Neural cell (in vitro differentiated cells): ENCODE measurements around the gene THRAP3.

ENCODE experiments used
- EZH2 ChIP-seq: fragments of 200-600, 300-800 bp; shearing (Covaris generic), sonication (generic); IDR thresholded peaks from 2 replicates; pipeline ENCODE4 v1.6.1; 2014; ENCODE audit warnings: antibody characterized with exemption, low read length, borderline replicate concordance, mild to moderate bottlenecking; ENCODE audit not compliant: insufficient read depth, poor library complexity, severe bottlenecking
- MXI1 ChIP-seq: fragments of 450-650 bp; conservative IDR thresholded peaks from 2 replicates; pipeline ENCODE4 v1.6.1; 2014; ENCODE audit warnings: antibody characterized with exemption, mild to moderate bottlenecking; ENCODE audit not compliant: poor library complexity, severe bottlenecking
- POLR2AphosphoS5 ChIP-seq: IDR thresholded peaks from 2 replicates; pipeline ENCODE4 v1.6.1; 2012
- RAD21 ChIP-seq: fragments of 450-650 bp; conservative IDR thresholded peaks from 2 replicates; pipeline ENCODE4 v1.6.1; 2014; ENCODE audit warnings: antibody characterized with exemption, mild to moderate bottlenecking, moderate library complexity
- SMC3 ChIP-seq: fragments of 450-650 bp; conservative IDR thresholded peaks from 2 replicates; pipeline ENCODE4 v1.6.1; 2014; ENCODE audit warnings: antibody characterized with exemption, mild to moderate bottlenecking, moderate library complexity; ENCODE audit not compliant: poor library complexity
- TAF1 ChIP-seq: IDR thresholded peaks from 2 replicates; pipeline ENCODE4 v1.6.1; 2012; ENCODE audit warnings: low read depth
- TF ChIP-seq, protein P1 (sequence below): fragments of 450-650 bp; IDR thresholded peaks from 2 replicates; pipeline ENCODE4 v1.5.1; 2014; ENCODE audit warnings: antibody characterized with exemption, mild to moderate bottlenecking, moderate library complexity; ENCODE audit not compliant: poor library complexity, severe bottlenecking
- TF ChIP-seq, protein P2 (sequence below): IDR thresholded peaks from 2 replicates; pipeline ENCODE4 v1.6.1; 2012; ENCODE audit warnings: borderline replicate concordance

DNA sequence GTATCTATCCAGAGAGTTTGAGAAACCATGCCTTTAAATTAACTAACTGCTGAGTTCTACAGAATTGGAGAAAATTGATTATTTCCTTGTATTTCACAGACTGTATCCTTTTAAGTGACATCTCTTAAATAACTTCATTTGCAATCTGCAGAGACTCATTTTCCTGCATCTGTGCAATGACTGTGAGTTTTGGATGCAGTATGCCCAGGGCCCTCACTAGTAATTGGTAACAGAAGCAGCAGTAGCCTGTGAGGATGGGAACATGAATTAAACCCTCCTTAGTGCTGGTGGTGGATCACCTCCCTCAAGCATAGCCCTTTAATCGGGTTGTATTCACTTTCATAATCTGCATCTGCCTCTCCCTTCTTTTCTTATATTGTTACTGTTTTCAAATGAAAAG, 60.3 kb downstream of the THRAP3 start:
- TF ChIP-seq, protein P1, sequence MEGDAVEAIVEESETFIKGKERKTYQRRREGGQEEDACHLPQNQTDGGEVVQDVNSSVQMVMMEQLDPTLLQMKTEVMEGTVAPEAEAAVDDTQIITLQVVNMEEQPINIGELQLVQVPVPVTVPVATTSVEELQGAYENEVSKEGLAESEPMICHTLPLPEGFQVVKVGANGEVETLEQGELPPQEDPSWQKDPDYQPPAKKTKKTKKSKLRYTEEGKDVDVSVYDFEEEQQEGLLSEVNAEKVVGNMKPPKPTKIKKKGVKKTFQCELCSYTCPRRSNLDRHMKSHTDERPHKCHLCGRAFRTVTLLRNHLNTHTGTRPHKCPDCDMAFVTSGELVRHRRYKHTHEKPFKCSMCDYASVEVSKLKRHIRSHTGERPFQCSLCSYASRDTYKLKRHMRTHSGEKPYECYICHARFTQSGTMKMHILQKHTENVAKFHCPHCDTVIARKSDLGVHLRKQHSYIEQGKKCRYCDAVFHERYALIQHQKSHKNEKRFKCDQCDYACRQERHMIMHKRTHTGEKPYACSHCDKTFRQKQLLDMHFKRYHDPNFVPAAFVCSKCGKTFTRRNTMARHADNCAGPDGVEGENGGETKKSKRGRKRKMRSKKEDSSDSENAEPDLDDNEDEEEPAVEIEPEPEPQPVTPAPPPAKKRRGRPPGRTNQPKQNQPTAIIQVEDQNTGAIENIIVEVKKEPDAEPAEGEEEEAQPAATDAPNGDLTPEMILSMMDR: no peak
- TF ChIP-seq POLR2AphosphoS5 (no peak), RAD21 (no peak), EZH2 (no peak), SMC3 (no peak), TAF1 (no peak), MXI1 (no peak)
- TF ChIP-seq, protein P2, sequence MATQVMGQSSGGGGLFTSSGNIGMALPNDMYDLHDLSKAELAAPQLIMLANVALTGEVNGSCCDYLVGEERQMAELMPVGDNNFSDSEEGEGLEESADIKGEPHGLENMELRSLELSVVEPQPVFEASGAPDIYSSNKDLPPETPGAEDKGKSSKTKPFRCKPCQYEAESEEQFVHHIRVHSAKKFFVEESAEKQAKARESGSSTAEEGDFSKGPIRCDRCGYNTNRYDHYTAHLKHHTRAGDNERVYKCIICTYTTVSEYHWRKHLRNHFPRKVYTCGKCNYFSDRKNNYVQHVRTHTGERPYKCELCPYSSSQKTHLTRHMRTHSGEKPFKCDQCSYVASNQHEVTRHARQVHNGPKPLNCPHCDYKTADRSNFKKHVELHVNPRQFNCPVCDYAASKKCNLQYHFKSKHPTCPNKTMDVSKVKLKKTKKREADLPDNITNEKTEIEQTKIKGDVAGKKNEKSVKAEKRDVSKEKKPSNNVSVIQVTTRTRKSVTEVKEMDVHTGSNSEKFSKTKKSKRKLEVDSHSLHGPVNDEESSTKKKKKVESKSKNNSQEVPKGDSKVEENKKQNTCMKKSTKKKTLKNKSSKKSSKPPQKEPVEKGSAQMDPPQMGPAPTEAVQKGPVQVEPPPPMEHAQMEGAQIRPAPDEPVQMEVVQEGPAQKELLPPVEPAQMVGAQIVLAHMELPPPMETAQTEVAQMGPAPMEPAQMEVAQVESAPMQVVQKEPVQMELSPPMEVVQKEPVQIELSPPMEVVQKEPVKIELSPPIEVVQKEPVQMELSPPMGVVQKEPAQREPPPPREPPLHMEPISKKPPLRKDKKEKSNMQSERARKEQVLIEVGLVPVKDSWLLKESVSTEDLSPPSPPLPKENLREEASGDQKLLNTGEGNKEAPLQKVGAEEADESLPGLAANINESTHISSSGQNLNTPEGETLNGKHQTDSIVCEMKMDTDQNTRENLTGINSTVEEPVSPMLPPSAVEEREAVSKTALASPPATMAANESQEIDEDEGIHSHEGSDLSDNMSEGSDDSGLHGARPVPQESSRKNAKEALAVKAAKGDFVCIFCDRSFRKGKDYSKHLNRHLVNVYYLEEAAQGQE: no peak
